T-helper 9 cell (primary cell): ENCODE measurements around the gene DDA1.
A peak's percentile ranks its signal among the peaks of the same experiment; 100 is the strongest.

ENCODE experiments used
- DNase-seq: peaks from one replicate; pipeline ENCODE4 v3.0.0-alpha.2; 2020

Gene DDA1

GRCh38 chr19:17330262-17331044 lies 21.1 kb downstream of the DDA1 start:
- DNase-seq, result no peak

GRCh38 chr19:17331045-17331558 lies 21.7 kb downstream of the DDA1 start:
- no peak for DNase-seq

- DNase-seq, result no peak
Observed at GRCh38 chr19:17332360-17332676, 23.0 kb downstream of the DDA1 start.

- DNase-seq, result no peak
Observed at GRCh38 chr19:17332677-17333581, 23.6 kb downstream of the DDA1 start.

GRCh38 chr19:17333611-17334413 lies 24.4 kb downstream of the DDA1 start:
- DNase-seq, result peak; percentile 51

- DNase-seq, result peak; percentile 97
Observed at GRCh38 chr19:17334414-17335409, 25.3 kb downstream of the DDA1 start, which contains the start of gene ANO8. ANO8 (minus strand) TSS chr19:17334855; CDS start chr19:17334670, 185 bp downstream.

- DNase-seq, result no peak
Observed at GRCh38 chr19:17335575-17335974, 26.2 kb downstream of the DDA1 start.

GRCh38 chr19:17336872-17337674 lies 27.7 kb downstream of the DDA1 start, which contains the start of gene GTPBP3:
GTPBP3 (plus strand) TSS chr19:17337553; CDS start chr19:17337612, 59 bp downstream.
- peak; percentile 91 for DNase-seq

GRCh38 chr19:17337675-17338432 lies 28.5 kb downstream of the DDA1 start:
- no peak for DNase-seq

GRCh38 chr19:17338433-17339078 lies 29.2 kb downstream of the DDA1 start:
- DNase-seq, result no peak

GRCh38 chr19:17339088-17339741 lies 29.9 kb downstream of the DDA1 start:
- DNase-seq, result peak; percentile 26

GRCh38 chr19:17340302-17340870 lies 31.0 kb downstream of the DDA1 start:
- DNase-seq, result no peak

GRCh38 chr19:17340871-17341357 lies 31.6 kb downstream of the DDA1 start:
- DNase-seq, result no peak

GRCh38 chr19:17341386-17341785 lies 32.0 kb downstream of the DDA1 start:
- DNase-seq, result no peak

- DNase-seq, result no peak
Observed at GRCh38 chr19:17341845-17342244, 32.5 kb downstream of the DDA1 start.

GRCh38 chr19:17346109-17346671 lies 36.8 kb downstream of the DDA1 start:
- DNase-seq, result peak; percentile 76

GRCh38 chr19:17347361-17347760 lies 38.0 kb downstream of the DDA1 start:
- DNase-seq, result no peak

GRCh38 chr19:17347877-17348276 lies 38.5 kb downstream of the DDA1 start:
- no peak for DNase-seq
